BJ (cell line): ENCODE results near the gene ARSK. TPM values are rescaled to one million over a fixed set of nuclear protein-coding genes. Genes with fewer than 3 reads are reported as not detected.

Experiments used
- CTCF ChIA-PET: fragments of 350-600 bp; formaldehyde crosslinking; extraction: SDS; loops from one replicate; lab custom pipeline; 2021; ENCODE audit warnings: antibody characterized with exemption, inconsistent platforms; lab: Yijun Ruan, JAX
- POLR2A ChIA-PET: fragments of 300-600 bp; sonication (Branson Sonifier 250); formaldehyde crosslinking; extraction: SDS; loops from one replicate; lab custom pipeline; 2021; ENCODE audit warnings: antibody characterized with exemption; lab: Charles Lee
- DNase-seq: peaks from one replicate; pipeline ENCODE4 v3.0.0-alpha.2; 2011; ENCODE audit warnings: low read depth
- H3K27me3 ChIP-seq: 2 replicates; pipeline ENCODE4 v1.6.0; 2011; ENCODE audit warnings: low read length; ENCODE audit not compliant: control insufficient read depth, insufficient read depth
- H3K36me3 ChIP-seq: 2 replicates; pipeline ENCODE4 v1.5.1; 2011; ENCODE audit warnings: low read length; ENCODE audit not compliant: control insufficient read depth, insufficient read depth
- H3K4me3 ChIP-seq: 2 replicates; pipeline ENCODE4 v1.5.1; 2011; ENCODE audit warnings: low read depth, mild to moderate bottlenecking, control low read depth, low read length
- polyA plus RNA-seq: library from polyadenylated mRNA; depleted of rRNA; stranded (reverse); fragments of >200 nt; gene quantifications from 2 replicates; pipeline ENCODE4 v1.2.3, GENCODE V29; 2011
- TF ChIP-seq, protein P1 (sequence below): IDR thresholded peaks from 2 replicates; pipeline ENCODE4 v1.5.1; 2011; ENCODE audit warnings: low read depth, mild to moderate bottlenecking, control low read depth, inconsistent platforms, low read length, moderate library complexity; ENCODE audit not compliant: insufficient read depth

Gene ARSK
- polyA plus RNA-seq, 1 experiment, result 8.0 TPM

DNA sequence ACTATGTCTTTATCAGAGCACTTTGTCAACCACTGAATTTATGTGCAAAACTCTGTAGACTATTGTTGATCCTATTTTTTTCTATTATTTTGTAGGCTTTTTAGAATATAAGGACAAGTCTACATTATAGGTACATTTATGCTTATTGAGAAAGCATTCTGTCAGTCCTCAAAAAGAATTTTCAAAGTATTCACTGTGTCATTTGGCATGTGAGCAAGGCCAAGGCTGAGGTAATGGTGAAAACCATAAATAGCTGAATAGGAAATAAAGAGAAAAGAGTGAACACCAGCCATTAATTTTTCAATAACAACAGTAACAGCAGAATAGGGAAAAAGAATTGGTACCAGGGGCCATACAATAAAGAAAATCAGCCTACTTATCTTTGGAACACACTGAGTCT is 21.1 kb upstream of the ARSK start:
- H3K36me3 ChIP-seq, result peaks cover 2% of the 10 kb centered on the region; the same call in 1 of the 2 replicates
- CTCF ChIA-PET, result interaction anchor here (0.8 kb wide), 1 partner anchor 12 kb away, joined by 3 read pairs; no protein-coding TSS in a partner anchor
- POLR2A ChIA-PET, result no interaction called here
- no peak for DNase-seq
- TF ChIP-seq, protein P1, sequence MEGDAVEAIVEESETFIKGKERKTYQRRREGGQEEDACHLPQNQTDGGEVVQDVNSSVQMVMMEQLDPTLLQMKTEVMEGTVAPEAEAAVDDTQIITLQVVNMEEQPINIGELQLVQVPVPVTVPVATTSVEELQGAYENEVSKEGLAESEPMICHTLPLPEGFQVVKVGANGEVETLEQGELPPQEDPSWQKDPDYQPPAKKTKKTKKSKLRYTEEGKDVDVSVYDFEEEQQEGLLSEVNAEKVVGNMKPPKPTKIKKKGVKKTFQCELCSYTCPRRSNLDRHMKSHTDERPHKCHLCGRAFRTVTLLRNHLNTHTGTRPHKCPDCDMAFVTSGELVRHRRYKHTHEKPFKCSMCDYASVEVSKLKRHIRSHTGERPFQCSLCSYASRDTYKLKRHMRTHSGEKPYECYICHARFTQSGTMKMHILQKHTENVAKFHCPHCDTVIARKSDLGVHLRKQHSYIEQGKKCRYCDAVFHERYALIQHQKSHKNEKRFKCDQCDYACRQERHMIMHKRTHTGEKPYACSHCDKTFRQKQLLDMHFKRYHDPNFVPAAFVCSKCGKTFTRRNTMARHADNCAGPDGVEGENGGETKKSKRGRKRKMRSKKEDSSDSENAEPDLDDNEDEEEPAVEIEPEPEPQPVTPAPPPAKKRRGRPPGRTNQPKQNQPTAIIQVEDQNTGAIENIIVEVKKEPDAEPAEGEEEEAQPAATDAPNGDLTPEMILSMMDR, result no peak
- H3K4me3 ChIP-seq, result no peak overlapping the region
- no peaks in the 10 kb centered on the region for H3K27me3 ChIP-seq

DNA sequence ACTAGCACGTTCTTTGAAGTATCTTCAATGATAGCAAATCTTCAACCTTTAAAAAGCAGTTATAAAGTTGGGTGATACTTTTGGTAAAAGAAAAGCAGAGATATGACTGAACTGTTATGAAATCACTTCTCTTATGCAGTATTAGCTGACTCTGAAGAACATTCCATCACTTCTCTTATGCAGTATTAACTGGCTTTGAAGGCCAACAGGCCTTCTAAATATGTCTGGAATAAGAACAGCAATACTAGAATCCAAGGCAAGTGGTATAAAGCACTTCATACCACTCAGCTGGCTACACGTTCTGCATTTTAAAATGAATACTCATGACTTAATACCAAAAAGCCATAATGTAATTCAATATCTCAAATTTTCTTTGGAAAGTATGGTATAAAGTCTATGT is 17.4 kb upstream of the ARSK start:
- CTCF ChIA-PET, result no interaction called here
- H3K36me3 ChIP-seq, result peaks cover 2% of the 10 kb centered on the region; the same call in 1 of the 2 replicates
- no peak for DNase-seq
- TF ChIP-seq, protein P1, result no peak
- H3K27me3 ChIP-seq, result no peaks in the 10 kb centered on the region
- POLR2A ChIA-PET, result no interaction called here
- no peak overlapping the region for H3K4me3 ChIP-seq

DNA sequence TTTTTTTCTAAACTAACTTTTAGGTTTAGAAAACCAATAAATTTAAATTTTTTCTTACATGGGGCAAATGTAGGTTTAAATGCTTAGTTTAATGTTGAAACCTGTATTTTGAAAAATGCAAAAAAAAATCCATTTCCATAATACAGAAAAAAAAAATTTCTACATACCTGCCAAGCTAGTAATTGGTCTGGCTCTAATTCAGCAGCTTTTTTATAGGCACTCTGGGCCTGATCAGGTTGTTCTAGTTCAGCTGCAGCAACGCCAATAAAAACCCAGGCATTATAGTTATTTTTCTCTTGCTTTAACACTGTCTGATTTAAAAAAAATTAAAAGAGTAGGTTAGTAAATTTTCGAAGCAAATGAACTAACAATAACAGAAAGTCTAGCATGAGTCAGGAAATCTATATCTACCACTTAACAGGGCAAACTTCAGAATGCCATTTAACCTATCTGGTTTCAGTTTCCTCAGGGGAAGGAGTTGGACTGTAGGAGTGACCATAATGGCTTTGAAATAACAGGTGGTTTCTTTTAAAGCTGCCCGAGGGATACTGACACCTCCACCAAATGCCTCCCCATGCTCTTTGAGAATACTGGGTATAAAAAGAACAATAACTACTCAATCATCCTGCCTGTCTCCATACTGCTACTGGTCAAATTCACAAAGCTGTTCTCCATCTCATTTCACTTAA is 11.7 kb upstream of the ARSK start:
- Histone ChIP-seq H3K27me3 (no peaks in the 10 kb centered on the region), H3K36me3 (peaks cover 3% of the 10 kb centered on the region), H3K4me3 (no peak overlapping the region)
- ChIA-PET POLR2A (no interaction called here), CTCF (interaction anchor here (2.0 kb wide), 1 partner anchor 22 kb away, joined by 4 read pairs; no protein-coding TSS in a partner anchor)
- no peak for DNase-seq
- TF ChIP-seq, protein P1, result no peak

DNA sequence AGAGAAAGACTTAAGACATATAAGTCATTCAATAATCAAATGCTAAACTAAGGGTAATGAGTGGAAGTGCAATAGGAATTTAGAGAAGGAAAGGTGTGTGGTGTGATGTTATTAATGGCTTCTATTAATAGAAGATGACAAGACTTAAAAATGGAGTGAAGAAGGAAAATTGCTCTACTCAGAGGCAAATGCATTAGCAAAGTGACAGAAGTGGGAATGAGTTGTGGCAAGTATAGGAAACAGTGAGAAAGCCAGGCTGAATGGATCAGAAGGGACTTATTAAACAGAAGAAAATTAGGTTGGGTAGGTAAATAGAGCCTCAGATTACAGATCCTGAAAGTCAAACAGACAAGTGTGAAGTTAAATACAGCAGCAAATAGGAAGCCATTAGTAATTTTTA is 5.9 kb upstream of the ARSK start:
- TF ChIP-seq, protein P1, result no peak
- ChIA-PET POLR2A (interaction anchor here (0.5 kb wide), 1 partner anchor 171 kb away, joined by 3 read pairs; no protein-coding TSS in a partner anchor), CTCF (no interaction called here)
- Histone ChIP-seq H3K27me3 (no peaks in the 10 kb centered on the region), H3K4me3 (no peak overlapping the region), H3K36me3 (peaks cover 3% of the 10 kb centered on the region)
- DNase-seq, result no peak

DNA sequence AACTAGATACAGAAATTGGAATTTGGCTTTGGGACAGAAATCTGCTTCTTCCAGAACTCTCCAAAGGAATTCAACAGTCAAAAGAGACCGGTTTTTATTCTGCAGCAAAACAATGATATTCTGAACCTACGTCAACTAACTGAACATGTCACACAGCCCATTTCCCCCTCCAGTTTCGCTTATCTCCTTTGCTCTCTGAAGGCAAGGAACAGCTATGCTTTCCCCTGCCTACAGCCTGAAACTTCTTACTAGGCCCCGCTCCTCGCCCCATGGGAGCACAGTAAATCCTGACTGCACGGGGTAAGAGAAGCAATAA is 612 bp upstream of the ARSK start:
- Histone ChIP-seq H3K36me3 (no peaks in the 10 kb centered on the region), H3K27me3 (no peaks in the 10 kb centered on the region), H3K4me3 (peak overlapping the region; percentile 73)
- POLR2A ChIA-PET, result interaction anchor here (0.6 to 0.7 kb wide), 2 partner anchors 93 to 177 kb away, joined by 3 read pairs; partner anchors contain the start of gene RHOBTB3
- TF ChIP-seq, protein P1, result no peak
- DNase-seq, result no peak
- CTCF ChIA-PET, result interaction anchor here (1.2 to 1.3 kb wide), 2 partner anchors 31 to 32 kb away, joined by 4 read pairs; no protein-coding TSS in a partner anchor
